ENCODE results near the gene PANK4. TPM values are rescaled to one million over a fixed set of nuclear protein-coding genes. Genes with fewer than 3 reads are reported as not detected.

PANK4 gene
- polyA plus RNA-seq, 1 experiment = 10.9 TPM

DNA sequence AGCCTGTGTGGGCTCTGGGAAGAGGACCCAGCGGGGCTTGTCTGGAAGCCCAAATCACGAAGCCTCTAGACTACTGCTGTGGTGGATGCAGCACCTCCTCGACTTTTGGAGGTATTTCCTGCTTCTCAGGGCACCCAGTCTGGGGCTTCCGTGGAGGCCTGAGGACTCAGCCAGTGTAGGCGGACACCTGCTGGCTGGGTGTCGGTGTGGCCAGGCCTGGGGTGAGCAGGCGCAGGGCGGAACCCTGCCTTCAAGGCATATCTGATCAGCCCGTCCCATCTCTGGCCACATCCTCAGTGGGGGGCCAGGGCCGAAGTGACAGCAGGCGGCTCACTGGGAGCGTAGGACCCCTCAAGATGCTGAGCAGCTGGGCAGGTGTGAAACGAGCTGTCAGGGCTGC, 43.4 kb downstream of the PANK4 start:
- TF ChIP-seq, protein P1, sequence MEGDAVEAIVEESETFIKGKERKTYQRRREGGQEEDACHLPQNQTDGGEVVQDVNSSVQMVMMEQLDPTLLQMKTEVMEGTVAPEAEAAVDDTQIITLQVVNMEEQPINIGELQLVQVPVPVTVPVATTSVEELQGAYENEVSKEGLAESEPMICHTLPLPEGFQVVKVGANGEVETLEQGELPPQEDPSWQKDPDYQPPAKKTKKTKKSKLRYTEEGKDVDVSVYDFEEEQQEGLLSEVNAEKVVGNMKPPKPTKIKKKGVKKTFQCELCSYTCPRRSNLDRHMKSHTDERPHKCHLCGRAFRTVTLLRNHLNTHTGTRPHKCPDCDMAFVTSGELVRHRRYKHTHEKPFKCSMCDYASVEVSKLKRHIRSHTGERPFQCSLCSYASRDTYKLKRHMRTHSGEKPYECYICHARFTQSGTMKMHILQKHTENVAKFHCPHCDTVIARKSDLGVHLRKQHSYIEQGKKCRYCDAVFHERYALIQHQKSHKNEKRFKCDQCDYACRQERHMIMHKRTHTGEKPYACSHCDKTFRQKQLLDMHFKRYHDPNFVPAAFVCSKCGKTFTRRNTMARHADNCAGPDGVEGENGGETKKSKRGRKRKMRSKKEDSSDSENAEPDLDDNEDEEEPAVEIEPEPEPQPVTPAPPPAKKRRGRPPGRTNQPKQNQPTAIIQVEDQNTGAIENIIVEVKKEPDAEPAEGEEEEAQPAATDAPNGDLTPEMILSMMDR (IDR thresholded peaks at IDR 0.05; ENCODE audit: low read depth, low read length) = no peak
- POLR2A ChIA-PET = no interaction called here
- no peak for DNase-seq (ENCODE audit: low read depth, low spot score)

DNA sequence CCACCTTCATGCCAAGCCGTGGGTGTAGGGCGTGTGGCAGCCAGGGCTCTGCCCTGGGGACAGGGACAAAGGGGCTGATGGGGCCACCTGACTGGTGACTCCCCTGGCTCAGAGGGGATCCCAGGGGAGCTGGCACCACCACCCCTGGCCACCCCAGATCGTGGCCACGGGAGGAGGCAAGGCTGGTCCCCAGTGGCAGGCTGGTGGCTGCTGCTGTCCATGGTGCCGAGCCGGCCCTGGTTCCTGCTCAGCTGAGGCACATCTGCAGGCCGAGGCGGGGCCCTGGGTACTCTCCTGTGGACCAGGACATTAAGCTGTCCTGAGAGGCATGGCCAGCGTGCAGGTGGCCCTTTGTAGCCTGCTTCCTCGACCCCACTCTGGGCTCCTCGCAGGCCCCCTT, 43.8 kb downstream of the PANK4 start:
- no peak overlapping the region for H3K27ac ChIP-seq (ENCODE audit: low read depth, low read length)
- no peaks in the 10 kb centered on the region for H3K27me3 ChIP-seq (ENCODE audit: control insufficient read depth, insufficient read depth, low read length)
- no peak overlapping the region for H3K4me3 ChIP-seq (ENCODE audit: low read depth, low read length)
- ChIA-PET POLR2A (no interaction called here), CTCF (no interaction called here)
- DNase-seq (ENCODE audit: low read depth, low spot score) = no peak
- TF ChIP-seq, protein P1 (IDR thresholded peaks at IDR 0.05; ENCODE audit: low read depth, low read length) = no peak
- H3K9me3 ChIP-seq (ENCODE audit: control insufficient read depth, insufficient read depth, low read length) = peaks cover 5% of the 10 kb centered on the region

More for the DNA sequence above, 43.4 kb downstream of the PANK4 start:
- CTCF ChIA-PET = no interaction called here
- Histone ChIP-seq H3K27me3 (ENCODE audit: control insufficient read depth, insufficient read depth, low read length) (no peaks in the 10 kb centered on the region), H3K4me3 (ENCODE audit: low read depth, low read length) (no peak overlapping the region), H3K27ac (ENCODE audit: low read depth, low read length) (no peak overlapping the region), H3K9me3 (ENCODE audit: control insufficient read depth, insufficient read depth, low read length) (peaks cover 8% of the 10 kb centered on the region)

DNA sequence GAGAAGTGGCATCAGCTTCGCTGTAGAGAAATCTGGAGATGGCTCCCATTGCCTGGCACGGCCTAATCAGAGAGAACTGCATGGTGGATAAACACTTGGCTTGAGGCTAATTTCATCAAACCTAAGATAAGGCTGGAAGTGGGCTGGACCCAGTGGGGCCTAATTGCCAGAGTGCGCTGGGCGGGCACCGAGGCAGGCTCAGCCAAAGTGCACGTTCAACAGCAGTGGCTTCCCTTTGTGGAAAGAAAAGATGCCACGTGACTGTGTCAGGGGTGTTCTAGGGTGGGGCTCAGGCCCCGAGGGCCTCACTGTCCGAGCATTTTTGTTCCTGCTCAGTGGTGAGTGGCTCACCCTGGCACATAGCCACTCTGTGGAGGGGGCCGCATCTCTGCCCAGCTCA, 44.5 kb downstream of the PANK4 start:
- DNase-seq (ENCODE audit: low read depth, low spot score) = no peak
- POLR2A ChIA-PET = no interaction called here

DNA sequence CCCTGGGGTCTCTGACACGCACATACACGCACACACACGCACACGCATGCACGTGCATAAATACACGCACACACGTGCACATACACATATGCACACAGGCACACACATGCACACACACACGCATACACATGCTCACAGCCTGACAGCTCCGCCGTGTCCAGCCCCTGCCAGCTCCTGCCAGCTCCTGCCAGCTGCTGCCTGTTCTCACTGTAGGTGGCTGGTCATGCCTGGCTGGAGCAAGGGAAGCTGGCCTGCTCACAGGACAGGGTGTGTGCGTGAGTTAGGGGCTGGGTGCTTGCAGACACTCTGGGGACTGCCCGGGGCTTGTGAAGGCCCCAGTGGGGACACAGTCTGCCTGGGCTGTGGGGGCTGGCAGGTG, 45.4 kb downstream of the PANK4 start:
- POLR2A ChIA-PET = no interaction called here
- peaks cover 6% of the 10 kb centered on the region for H3K27me3 ChIP-seq (ENCODE audit: control insufficient read depth, insufficient read depth, low read length)
- DNase-seq (ENCODE audit: low read depth, low spot score) = no peak
- CTCF ChIA-PET = no interaction called here
- H3K27ac ChIP-seq (ENCODE audit: low read depth, low read length) = no peak overlapping the region
- TF ChIP-seq, protein P1 (IDR thresholded peaks at IDR 0.05; ENCODE audit: low read depth, low read length) = no peak
- no peaks in the 10 kb centered on the region for H3K9me3 ChIP-seq (ENCODE audit: control insufficient read depth, insufficient read depth, low read length)
- no peak overlapping the region for H3K4me3 ChIP-seq (ENCODE audit: low read depth, low read length)

More for the DNA sequence above, 44.5 kb downstream of the PANK4 start:
- no peak overlapping the region for H3K4me3 ChIP-seq (ENCODE audit: low read depth, low read length)
- peaks cover 4% of the 10 kb centered on the region for H3K27me3 ChIP-seq (ENCODE audit: control insufficient read depth, insufficient read depth, low read length)
- no peaks in the 10 kb centered on the region; the same call in 1 of the 2 replicates for H3K9me3 ChIP-seq (ENCODE audit: control insufficient read depth, insufficient read depth, low read length)
- TF ChIP-seq, protein P1 (IDR thresholded peaks at IDR 0.05; ENCODE audit: low read depth, low read length) = no peak
- CTCF ChIA-PET = no interaction called here
- no peak overlapping the region for H3K27ac ChIP-seq (ENCODE audit: low read depth, low read length)

DNA sequence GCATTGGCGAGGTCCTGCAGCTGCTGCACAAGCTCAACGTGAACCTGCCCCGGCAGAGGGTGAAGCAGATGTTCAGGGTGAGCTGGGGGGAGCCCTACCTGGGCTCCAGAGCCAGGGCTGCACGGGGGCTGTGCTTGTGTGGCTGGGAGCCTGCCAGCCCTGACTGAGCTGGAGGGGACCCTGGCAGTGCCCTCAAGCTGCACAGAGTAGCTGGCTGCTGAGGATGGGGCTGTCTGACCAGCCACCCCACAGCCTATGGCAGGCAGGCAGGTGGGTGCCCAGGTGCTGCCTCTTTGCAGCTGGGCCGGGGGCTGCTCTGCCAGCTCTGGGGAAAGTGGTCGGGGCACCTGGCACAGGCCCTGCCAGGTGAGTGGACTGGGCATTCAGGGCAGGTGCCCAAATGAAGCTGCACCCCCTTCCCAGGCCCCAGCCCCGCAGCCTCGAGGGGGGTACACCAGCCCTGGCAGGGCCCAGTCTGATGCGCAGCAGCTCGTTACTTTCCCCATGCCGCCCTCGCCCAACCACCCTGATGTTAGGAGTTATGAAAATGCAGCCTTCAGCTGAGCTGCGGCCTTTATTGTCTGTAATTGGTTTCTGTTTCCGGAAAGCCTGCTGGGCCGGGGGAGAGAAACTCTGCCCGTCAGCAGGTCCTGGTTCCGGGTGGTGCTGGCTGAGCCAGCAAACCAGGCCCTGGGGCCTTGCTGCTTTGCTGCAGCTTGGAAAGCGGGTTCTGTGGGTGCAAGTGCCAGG, 46.0 kb downstream of the PANK4 start:
- TF ChIP-seq, protein P1 (IDR thresholded peaks at IDR 0.05; ENCODE audit: low read depth, low read length) = no peak
- no peak for DNase-seq (ENCODE audit: low read depth, low spot score)
- ChIA-PET POLR2A (no interaction called here), CTCF (no interaction called here)
- Histone ChIP-seq H3K27ac (ENCODE audit: low read depth, low read length) (no peak overlapping the region), H3K9me3 (ENCODE audit: control insufficient read depth, insufficient read depth, low read length) (no peaks in the 10 kb centered on the region), H3K4me3 (ENCODE audit: low read depth, low read length) (no peak overlapping the region), H3K27me3 (ENCODE audit: control insufficient read depth, insufficient read depth, low read length) (peaks cover 10% of the 10 kb centered on the region)
